Neural cell (in vitro differentiated cells): Measurements from ENCODE around the gene ARHGAP30.

Experiments used
- CTCF ChIP-seq: fragments of 450-650 bp; IDR thresholded peaks from 2 replicates; pipeline ENCODE4 v1.5.1; 2014; ENCODE audit warnings: antibody characterized with exemption, mild to moderate bottlenecking, moderate library complexity; ENCODE audit not compliant: poor library complexity, severe bottlenecking
- EZH2 ChIP-seq: fragments of 200-600, 300-800 bp; shearing (Covaris generic), sonication (generic); IDR thresholded peaks from 2 replicates; pipeline ENCODE4 v1.6.1; 2014; ENCODE audit warnings: antibody characterized with exemption, low read length, borderline replicate concordance, mild to moderate bottlenecking; ENCODE audit not compliant: insufficient read depth, poor library complexity, severe bottlenecking
- POLR2AphosphoS5 ChIP-seq: IDR thresholded peaks from 2 replicates; pipeline ENCODE4 v1.6.1; 2012
- REST ChIP-seq: IDR thresholded peaks from 2 replicates; pipeline ENCODE4 v1.6.1; 2012; ENCODE audit warnings: borderline replicate concordance

GRCh38 chr1:161039546-161039945 lies 30.1 kb downstream of the ARHGAP30 start:
- TF ChIP-seq CTCF (no peak), POLR2AphosphoS5 (no peak), EZH2 (no peak), REST (no peak)
